B cell (primary cell): ENCODE results near the gene CTRB2. TPM values are rescaled to one million over a fixed set of nuclear protein-coding genes. Genes with fewer than 3 reads are reported as not detected.

Experiments used
- ATAC-seq: fragments of 200-7000 bp; cut with Tn5 transposase; one replicate; pipeline ENCODE4 v1.10.0; 2021; ENCODE audit warnings: low read depth, mild to moderate bottlenecking, moderate number of reproducible peaks, moderate library complexity
- CTCF ChIA-PET: fragments of 350-600 bp; sonication (Branson Sonifier 250); formaldehyde crosslinking; loops from one replicate; lab custom pipeline; 2021; ENCODE audit warnings: antibody characterized with exemption, inconsistent platforms; lab: Charles Lee
- POLR2A ChIA-PET: fragments of 350-600 bp; sonication (Branson Sonifier 250); formaldehyde crosslinking; loops from one replicate; lab custom pipeline; 2021; ENCODE audit warnings: antibody characterized with exemption; lab: Charles Lee
- DNase-seq: peaks from one replicate; pipeline ENCODE4 v3.0.0; 2013
- H2AFZ ChIP-seq: 2 replicates; pipeline ENCODE4 v1.6.1; 2012; ENCODE audit warnings: mild to moderate bottlenecking, low read depth, low read length; ENCODE audit not compliant: insufficient read depth, poor library complexity, severe bottlenecking
- H3K27ac ChIP-seq, 2 donors: 1 replicate in 1 of 2; 2 replicates in 1 of 2; pipeline ENCODE4 v1.5.1; 2012 to 2013; ENCODE audit warnings: low read length in 2 of 2, mild to moderate bottlenecking in 2 of 2, moderate library complexity in 1 of 2
- H3K27me3 ChIP-seq, 4 experiments: fragments of 200-600 bp in 1 of 4; sonication (generic) in 1 of 4; replicated peaks in 1 of 4; 1 replicate in 2 of 4; 2 replicates in 2 of 4; pipeline versions ENCODE4 v1.6.1 to v1.7.0; 2013 to 2016; ENCODE audit warnings: low read length in 3 of 4, mild to moderate bottlenecking in 2 of 4, mixed read lengths in 1 of 4, moderate library complexity in 1 of 4; ENCODE audit not compliant: insufficient read depth in 4 of 4, control insufficient read depth in 3 of 4; ENCODE audit errors: control extremely low read depth in 1 of 4
- H3K36me3 ChIP-seq, 2 experiments: replicated peaks in 1 of 2; 1 replicate in 1 of 2; 2 replicates in 1 of 2; pipeline versions ENCODE4 v1.6.1 to v1.7.1; 2013; ENCODE audit warnings: low read length in 1 of 2; ENCODE audit not compliant: insufficient read depth in 2 of 2, control insufficient read depth in 1 of 2; ENCODE audit errors: control extremely low read depth in 1 of 2, extremely low read depth in 1 of 2
- H3K4me1 ChIP-seq, 2 donors: fragments of 200-600 bp in 1 of 2; sonication (generic) in 1 of 2; 1 replicate in 1 of 2; 2 replicates in 1 of 2; pipeline versions ENCODE4 v1.5.1 to v1.6.1; 2013 to 2017; ENCODE audit warnings: low read length in 2 of 2; ENCODE audit not compliant: control insufficient read depth in 2 of 2, insufficient read depth in 2 of 2
- H3K4me2 ChIP-seq: replicated peaks from 2 replicates; pipeline ENCODE3; 2012; ENCODE audit warnings: mild to moderate bottlenecking, low read depth, low read length; ENCODE audit not compliant: poor library complexity, severe bottlenecking
- H3K4me3 ChIP-seq, 5 experiments: fragments of 200-600 bp in 1 of 5; sonication (generic) in 1 of 5; 1 replicate in 3 of 5; 2 replicates in 2 of 5; pipeline versions ENCODE4 v1.5.1 to v1.7.0; 2011 to 2016; ENCODE audit warnings: low read length in 4 of 5, mild to moderate bottlenecking in 4 of 5, low read depth in 2 of 5, control low read depth in 1 of 5, moderate library complexity in 1 of 5; ENCODE audit not compliant: insufficient read depth in 1 of 5; ENCODE audit errors: control extremely low read depth in 1 of 5, extremely low read depth in 1 of 5
- H3K79me2 ChIP-seq: fragments of 200-600 bp; sonication (generic); one replicate; pipeline ENCODE4 v1.6.0; 2016; ENCODE audit warnings: low read length; ENCODE audit not compliant: control insufficient read depth, insufficient read depth
- H3K9ac ChIP-seq: fragments of 200-600 bp; sonication (generic); 2 replicates; pipeline ENCODE4 v1.6.1; 2017; ENCODE audit warnings: mild to moderate bottlenecking, low read length, moderate library complexity
- H3K9me3 ChIP-seq, 3 donors: one replicate each; pipeline versions ENCODE4 v1.6.1 to v1.7.1; 2013; ENCODE audit warnings: low read length in 2 of 3; ENCODE audit not compliant: control insufficient read depth in 2 of 3, insufficient read depth in 1 of 3; ENCODE audit errors: control extremely low read depth in 1 of 3
- H4K20me1 ChIP-seq: 2 replicates; pipeline ENCODE4 v1.6.0; 2012; ENCODE audit warnings: mild to moderate bottlenecking, low read length; ENCODE audit not compliant: insufficient read depth, control insufficient read depth, poor library complexity, severe bottlenecking
- H3K27ac Mint-ChIP-seq: one replicate; pipeline ENCODE4 v1.8.0; 2021; ENCODE audit warnings: mixed read lengths
- H3K27me3 Mint-ChIP-seq: one replicate; pipeline ENCODE4 v1.8.0; 2021; ENCODE audit warnings: mixed read lengths
- H3K4me1 Mint-ChIP-seq: one replicate; pipeline ENCODE4 v1.8.0; 2021; ENCODE audit warnings: mixed read lengths
- H3K4me3 Mint-ChIP-seq: one replicate; pipeline ENCODE4 v1.8.0; 2021; ENCODE audit warnings: mixed read lengths
- H3K9me3 Mint-ChIP-seq: one replicate; pipeline ENCODE4 v1.8.0; 2022; ENCODE audit warnings: mixed read lengths; ENCODE audit not compliant: insufficient read depth
- EZH2 ChIP-seq: IDR thresholded peaks from 2 replicates; pipeline ENCODE4 v1.6.1; 2012; ENCODE audit warnings: borderline replicate concordance, low read depth, mild to moderate bottlenecking, moderate library complexity, low read length; ENCODE audit not compliant: insufficient read depth, poor library complexity, severe bottlenecking
- WGBS: methylation state at CpG from one replicate; pipeline ENCODE4 v1.1.5; 2013; ENCODE audit warnings: missing lambda C conversion rate; ENCODE audit not compliant: insufficient coverage; 5-methylcytosine and 5-hydroxymethylcytosine counted together
- intact Hi-C: fragments of 100-400 bp; cut with micrococcal nuclease; formaldehyde crosslinking; loops from one replicate; pipeline ENCODE4 v1.10.0; 2022
- polyA plus RNA-seq: library from polyadenylated mRNA; depleted of rRNA; stranded (reverse); fragments of >200 nt; gene quantifications from 2 replicates; pipeline ENCODE4 v1.2.3, GENCODE V29; 2012
- total RNA-seq, 2 donors: library from RNA; stranded (reverse); fragments of 120-200 nt in 1 of 2; gene quantifications; 1 replicate in 1 of 2; 2 replicates in 1 of 2; pipeline versions ENCODE4 v1.2.3 to v1.2.4, GENCODE V29; 2013 to 2022
- TF ChIP-seq, protein P1 (sequence below): fragments of 200-600 bp; IDR thresholded peaks from one replicate; pipeline ENCODE4 v1.8.0; 2022; ENCODE audit warnings: antibody characterized with exemption, mild to moderate bottlenecking

CTRB2 gene
- total and polyA plus RNA-seq, 2 donors (not counting 1 experiment from before 2014, with no cell fraction given): not detected

DNA sequence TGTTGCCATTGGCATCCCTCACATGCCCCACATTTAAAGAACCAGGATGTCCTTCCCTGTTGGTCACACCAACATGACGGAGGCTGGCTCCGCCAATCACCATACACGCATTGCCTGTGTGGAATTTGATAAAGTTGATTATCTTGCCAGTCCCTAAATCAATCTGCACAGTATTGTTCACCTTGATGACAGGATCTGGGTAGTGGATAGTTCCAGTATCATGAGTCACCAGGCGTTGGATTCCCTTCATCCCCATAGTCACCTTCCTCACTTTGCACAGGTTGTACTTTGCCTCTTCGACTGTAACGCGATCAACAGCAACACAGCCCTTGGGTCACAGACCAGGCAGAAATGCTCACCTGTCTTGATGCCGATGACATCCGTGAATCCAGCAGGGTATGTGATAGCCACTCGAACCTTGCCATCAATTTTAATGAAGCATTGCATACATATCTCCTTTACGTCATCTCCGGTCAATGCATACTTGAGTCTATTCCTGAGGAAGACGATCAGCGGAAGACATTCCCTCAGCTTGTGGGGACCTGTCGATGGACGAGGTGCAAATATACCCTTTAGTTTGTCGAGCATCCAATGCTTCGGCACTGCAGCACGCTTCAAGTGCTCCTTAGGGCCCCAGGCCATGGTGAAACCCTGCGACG lies 14.2 kb downstream of the CTRB2 start:
- H3K27me3 Mint-ChIP-seq: peaks cover 36% of the 10 kb centered on the region
- intact Hi-C loops: no loop called here
- H3K4me3 ChIP-seq: no peak overlapping the region
- H3K27ac ChIP-seq: no peak overlapping the region
- H4K20me1 ChIP-seq: no peaks in the 10 kb centered on the region
- ATAC-seq: no peak
- no peaks in the 10 kb centered on the region for H3K79me2 ChIP-seq
- H3K36me3 ChIP-seq: no peaks in the 10 kb centered on the region
- H3K27ac Mint-ChIP-seq: no peak overlapping the region
- ChIA-PET CTCF (no interaction called here), POLR2A (interaction anchor here (0.6 kb wide), 1 partner anchor 292 kb away, joined by 3 read pairs; no protein-coding TSS in a partner anchor)
- no peak overlapping the region for H3K4me3 Mint-ChIP-seq
- no peak for DNase-seq
- no peak overlapping the region for H2AFZ ChIP-seq
- no peaks in the 10 kb centered on the region for H3K4me1 Mint-ChIP-seq
- no peaks in the 10 kb centered on the region for H3K9me3 Mint-ChIP-seq
- H3K9ac ChIP-seq: no peak overlapping the region
- TF ChIP-seq EZH2: no peak
- TF ChIP-seq, protein P1, sequence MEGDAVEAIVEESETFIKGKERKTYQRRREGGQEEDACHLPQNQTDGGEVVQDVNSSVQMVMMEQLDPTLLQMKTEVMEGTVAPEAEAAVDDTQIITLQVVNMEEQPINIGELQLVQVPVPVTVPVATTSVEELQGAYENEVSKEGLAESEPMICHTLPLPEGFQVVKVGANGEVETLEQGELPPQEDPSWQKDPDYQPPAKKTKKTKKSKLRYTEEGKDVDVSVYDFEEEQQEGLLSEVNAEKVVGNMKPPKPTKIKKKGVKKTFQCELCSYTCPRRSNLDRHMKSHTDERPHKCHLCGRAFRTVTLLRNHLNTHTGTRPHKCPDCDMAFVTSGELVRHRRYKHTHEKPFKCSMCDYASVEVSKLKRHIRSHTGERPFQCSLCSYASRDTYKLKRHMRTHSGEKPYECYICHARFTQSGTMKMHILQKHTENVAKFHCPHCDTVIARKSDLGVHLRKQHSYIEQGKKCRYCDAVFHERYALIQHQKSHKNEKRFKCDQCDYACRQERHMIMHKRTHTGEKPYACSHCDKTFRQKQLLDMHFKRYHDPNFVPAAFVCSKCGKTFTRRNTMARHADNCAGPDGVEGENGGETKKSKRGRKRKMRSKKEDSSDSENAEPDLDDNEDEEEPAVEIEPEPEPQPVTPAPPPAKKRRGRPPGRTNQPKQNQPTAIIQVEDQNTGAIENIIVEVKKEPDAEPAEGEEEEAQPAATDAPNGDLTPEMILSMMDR: no peak
- H3K4me1 ChIP-seq: no peaks in the 10 kb centered on the region
- H3K9me3 ChIP-seq: peaks cover 0 to 4% (median 0%) of the 10 kb centered on the region in 3 donors
- H3K27me3 ChIP-seq: peaks cover 0 to 27% (median under 1%) of the 10 kb centered on the region in 4 experiments
- no peak overlapping the region for H3K4me2 ChIP-seq
- WGBS: 96% methylated on average over 18 of the region's 21 CpGs

DNA sequence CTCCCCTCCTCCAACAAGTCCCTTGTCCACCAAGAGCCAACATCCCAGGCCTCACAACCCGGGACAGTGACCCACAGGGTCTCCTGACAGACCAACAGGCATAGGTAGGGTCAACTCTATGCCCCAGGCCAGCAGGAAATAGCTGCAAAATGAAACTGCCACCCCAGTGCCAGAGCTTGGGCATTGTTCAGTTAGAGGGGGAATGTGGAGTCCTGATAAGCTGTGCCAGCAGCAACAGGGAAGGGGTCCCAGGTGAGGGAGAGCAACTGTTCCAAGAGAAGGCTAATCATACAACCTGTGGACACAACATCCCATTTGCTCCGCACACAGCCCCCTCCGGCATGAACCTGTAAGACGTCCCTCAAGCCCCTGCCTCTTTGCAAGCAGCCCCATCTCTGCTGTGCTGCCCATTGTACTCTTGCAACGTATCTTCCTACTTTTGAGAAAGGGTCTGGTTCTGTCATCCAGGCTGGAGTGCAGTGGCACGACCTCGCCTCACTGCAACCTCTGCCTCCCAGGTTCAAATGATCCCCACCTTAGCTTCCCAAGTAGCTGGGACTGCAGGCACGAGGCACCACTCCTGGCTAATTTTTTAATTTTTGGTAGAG lies 17.2 kb downstream of the CTRB2 start:
- Histone ChIP-seq H3K27me3 (peaks cover 0 to 11% (median 0%) of the 10 kb centered on the region in 4 experiments), H3K4me2 (no peak overlapping the region), H4K20me1 (no peaks in the 10 kb centered on the region), H3K9ac (no peak overlapping the region), H3K9me3 (peaks cover 0 to 8% (median 0%) of the 10 kb centered on the region in 3 donors), H3K27ac (no peak overlapping the region), H3K79me2 (no peaks in the 10 kb centered on the region), H3K4me1 (no peaks in the 10 kb centered on the region), H2AFZ (no peak overlapping the region), H3K4me3 (no peak overlapping the region), H3K36me3 (no peaks in the 10 kb centered on the region)
- H3K9me3 Mint-ChIP-seq: no peaks in the 10 kb centered on the region
- DNase-seq (no peak), ATAC-seq (no peak)
- H3K4me1 Mint-ChIP-seq: no peaks in the 10 kb centered on the region
- no peak overlapping the region for H3K4me3 Mint-ChIP-seq
- ChIA-PET CTCF (interaction anchor here (0.6 to 2.1 kb wide), 4 partner anchors 9 to 574 kb away, joined by 3 to 10 read pairs (median 4); no protein-coding TSS in a partner anchor), POLR2A (no interaction called here)
- 85% methylated on average over 5 of the region's 8 CpGs for WGBS
- H3K27me3 Mint-ChIP-seq: peaks cover 20% of the 10 kb centered on the region
- TF ChIP-seq, protein P1: no peak
- TF ChIP-seq EZH2: no peak
- intact Hi-C loops: no loop called here
- H3K27ac Mint-ChIP-seq: no peak overlapping the region
